ENCODE data around the gene MTRF1L. TPM values are rescaled to one million over a fixed set of nuclear protein-coding genes. Genes with fewer than 3 reads are reported as not detected.

MTRF1L gene
- polyA plus RNA-seq, 1 donor (not counting 4 experiments of a cell fraction or from before 2014, with no cell fraction given): 19.0 TPM

DNA sequence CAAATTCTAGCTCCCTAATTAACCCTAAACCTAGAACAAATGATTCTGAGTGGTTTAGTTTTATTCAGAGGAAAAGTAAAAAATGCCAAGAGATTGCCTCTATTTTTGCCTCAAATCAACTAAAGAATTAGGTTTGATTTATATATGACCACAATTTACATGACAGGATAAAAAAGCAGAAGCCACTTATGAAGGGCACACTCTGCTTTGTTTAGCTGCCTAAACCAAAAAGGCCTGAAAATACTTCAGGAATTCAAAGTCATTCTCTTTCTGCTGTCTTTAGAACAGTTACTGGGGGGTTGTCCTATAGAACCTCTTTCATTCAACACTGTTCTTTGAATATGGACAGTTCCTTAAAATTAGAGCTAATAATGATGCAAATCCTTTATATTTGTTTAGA, 25.0 kb downstream of the MTRF1L start:
- Histone ChIP-seq H3K4me3 (ENCODE audit: control insufficient read depth in 2 of 3, extremely low read depth in 1 of 3, insufficient read depth in 2 of 3, low read depth in 1 of 3, low read length in 3 of 3) (no peak overlapping the region), H3K4me1 (ENCODE audit: control insufficient read depth, extremely low read depth, insufficient read depth, low read length) (peaks cover 16% of the 10 kb centered on the region), H3K9me1 (ENCODE audit: control insufficient read depth, extremely low read depth, insufficient read depth, low read length) (no peaks in the 10 kb centered on the region), H3K36me3 (ENCODE audit: control insufficient read depth in 2 of 2, extremely low read depth in 1 of 2, insufficient read depth in 2 of 2, low read length in 2 of 2) (peaks cover 0 to 13% of the 10 kb centered on the region in 2 experiments), H3K4me2 (ENCODE audit: control insufficient read depth, extremely low read depth, insufficient read depth, low read depth, low read length) (no peak overlapping the region), H4K20me1 (ENCODE audit: control insufficient read depth, extremely low read depth, insufficient read depth, low read length) (no peaks in the 10 kb centered on the region), H3K9me3 (ENCODE audit: control insufficient read depth, low read depth, low read length) (no peaks in the 10 kb centered on the region), H3K27me3 (ENCODE audit: control insufficient read depth, extremely low read depth, insufficient read depth, low read length) (no peaks in the 10 kb centered on the region), H2AFZ (ENCODE audit: control insufficient read depth, low read length) (no peak overlapping the region), H3K27ac (ENCODE audit: control insufficient read depth, insufficient read depth, low read length) (no peak overlapping the region), H3K9ac (ENCODE audit: control insufficient read depth, extremely low read depth, insufficient read depth, low read length) (no peak overlapping the region), H3K79me2 (ENCODE audit: control insufficient read depth, insufficient read depth, low read length) (peaks cover 94% of the 10 kb centered on the region)
- no peak for DNase-seq (ENCODE audit: low read depth, low spot score)
- dilution Hi-C loops (cut with MboI; ENCODE audit: extremely low pct_ligation_motif_present, low sequenced_read_pairs): no loop called here
- FAIRE-seq: no peak
- no peak for TF ChIP-seq CTCF (optimal IDR thresholded peaks at IDR 0.05 in 1 of 3, IDR thresholded peaks at IDR 0.05 in 1 of 3, conservative IDR thresholded peaks at IDR 0.05 in 1 of 3; ENCODE audit: extremely low read depth in 1 of 3, insufficient read depth in 2 of 3, low read length in 3 of 3)
- TF ChIP-seq EZH2 (IDR thresholded peaks at IDR 0.05; ENCODE audit: low read length): no peak

DNA sequence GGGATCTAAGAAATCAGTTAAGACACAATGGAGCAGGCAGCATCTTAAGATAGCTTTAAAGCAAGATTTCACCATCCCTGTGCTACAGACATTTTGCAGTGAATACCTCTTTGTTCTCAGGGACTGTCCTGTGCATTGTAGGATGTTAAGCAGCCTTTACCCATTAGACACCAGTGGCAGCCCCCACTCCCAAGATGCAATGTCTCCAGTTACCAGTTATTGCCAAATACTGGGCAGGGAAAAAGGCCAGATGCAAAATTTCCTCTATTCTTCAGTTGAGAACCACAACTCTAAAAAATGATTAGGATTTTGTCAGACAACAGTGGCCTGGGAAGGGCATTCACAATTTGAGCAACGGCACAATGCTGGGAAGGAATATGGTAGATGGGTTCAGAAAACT, 25.8 kb downstream of the MTRF1L start:
- Histone ChIP-seq H3K27me3 (ENCODE audit: control insufficient read depth, extremely low read depth, insufficient read depth, low read length) (no peaks in the 10 kb centered on the region), H3K9me3 (ENCODE audit: control insufficient read depth, low read depth, low read length) (no peaks in the 10 kb centered on the region), H3K4me1 (ENCODE audit: control insufficient read depth, extremely low read depth, insufficient read depth, low read length) (peaks cover 16% of the 10 kb centered on the region), H4K20me1 (ENCODE audit: control insufficient read depth, extremely low read depth, insufficient read depth, low read length) (no peaks in the 10 kb centered on the region), H2AFZ (ENCODE audit: control insufficient read depth, low read length) (no peak overlapping the region), H3K9ac (ENCODE audit: control insufficient read depth, extremely low read depth, insufficient read depth, low read length) (no peak overlapping the region), H3K4me3 (ENCODE audit: control insufficient read depth in 2 of 3, extremely low read depth in 1 of 3, insufficient read depth in 2 of 3, low read depth in 1 of 3, low read length in 3 of 3) (no peak overlapping the region), H3K4me2 (ENCODE audit: control insufficient read depth, extremely low read depth, insufficient read depth, low read depth, low read length) (no peak overlapping the region), H3K9me1 (ENCODE audit: control insufficient read depth, extremely low read depth, insufficient read depth, low read length) (no peaks in the 10 kb centered on the region), H3K27ac (ENCODE audit: control insufficient read depth, insufficient read depth, low read length) (no peak overlapping the region), H3K79me2 (ENCODE audit: control insufficient read depth, insufficient read depth, low read length) (peaks cover 86% of the 10 kb centered on the region), H3K36me3 (ENCODE audit: control insufficient read depth in 2 of 2, extremely low read depth in 1 of 2, insufficient read depth in 2 of 2, low read length in 2 of 2) (peaks cover 0 to 13% of the 10 kb centered on the region in 2 experiments)
- FAIRE-seq: no peak
- no peak for TF ChIP-seq EZH2 (IDR thresholded peaks at IDR 0.05; ENCODE audit: low read length)
- no peak for TF ChIP-seq CTCF (optimal IDR thresholded peaks at IDR 0.05 in 1 of 3, IDR thresholded peaks at IDR 0.05 in 1 of 3, conservative IDR thresholded peaks at IDR 0.05 in 1 of 3; ENCODE audit: extremely low read depth in 1 of 3, insufficient read depth in 2 of 3, low read length in 3 of 3)
- no peak for DNase-seq (ENCODE audit: low read depth, low spot score)
- dilution Hi-C loops (cut with MboI; ENCODE audit: extremely low pct_ligation_motif_present, low sequenced_read_pairs): no loop called here

All from keratinocyte (primary cell).